Measurements from ENCODE around the gene TCP11. TPM values are rescaled to one million over a fixed set of nuclear protein-coding genes. Genes with fewer than 3 reads are reported as not detected.

TCP11 gene
- total RNA-seq, 1 donor from 2014 or later: not detected

- no peak for DNase-seq
These were observed 60.2 kb downstream of the TCP11 start for GRCh38 chr6:35080821-35081425.

DNA sequence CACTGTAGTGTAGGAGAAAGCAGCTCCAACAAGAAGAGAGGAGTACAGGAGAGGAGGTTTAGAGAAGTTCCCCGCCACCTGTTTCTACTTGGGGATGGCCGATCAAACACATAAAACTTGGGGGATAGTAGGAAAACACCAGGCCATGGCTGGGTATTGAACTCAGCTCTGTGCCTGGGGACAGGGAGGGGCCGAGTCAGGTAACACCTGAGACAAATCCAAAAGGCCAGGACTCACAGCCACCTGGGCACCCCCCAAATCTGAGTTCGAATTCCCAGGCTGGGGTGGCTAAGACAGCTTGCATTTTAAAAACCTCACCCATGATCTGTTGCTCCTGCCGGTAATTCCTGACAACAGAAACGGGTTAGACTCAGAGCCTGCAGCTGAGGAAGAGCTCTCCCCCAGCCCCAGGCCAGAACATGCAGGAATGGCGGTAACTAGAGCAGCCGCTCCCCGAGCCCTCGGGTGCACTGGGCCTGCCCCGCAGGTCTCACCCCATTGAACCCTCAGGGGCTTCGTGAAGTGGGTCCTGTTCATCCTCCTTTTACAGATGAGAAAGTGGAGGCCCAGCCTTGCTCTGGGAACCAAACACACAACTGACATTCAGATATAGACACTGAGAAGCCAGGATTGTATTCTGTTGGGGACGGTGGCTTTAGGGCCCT lies 61.0 kb downstream of the TCP11 start:
- no peak for DNase-seq

- DNase-seq: no peak
These were observed 61.7 kb downstream of the TCP11 start for GRCh38 chr6:35079311-35080000.

DNA sequence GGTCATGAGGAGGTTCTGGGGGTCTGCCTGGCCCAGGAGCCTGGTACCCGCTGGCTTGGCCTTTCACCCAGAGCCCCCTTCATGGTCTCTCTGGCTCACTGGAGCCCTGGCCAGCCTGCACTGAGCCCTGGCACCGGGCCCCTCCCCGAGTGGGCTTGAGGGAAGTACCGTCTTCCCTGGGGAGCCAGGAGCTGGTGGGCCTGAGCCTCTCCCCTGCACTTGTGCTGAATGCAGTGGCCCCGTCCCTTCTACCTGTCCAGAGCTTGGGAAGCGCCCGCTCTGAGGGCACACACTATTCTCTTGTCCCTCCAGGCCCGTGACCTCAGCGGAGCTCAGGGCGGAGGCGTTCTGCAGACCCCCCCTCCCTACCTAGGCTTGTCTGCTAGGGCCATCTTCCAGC lies 62.2 kb downstream of the TCP11 start:
- DNase-seq: no peak

DNA sequence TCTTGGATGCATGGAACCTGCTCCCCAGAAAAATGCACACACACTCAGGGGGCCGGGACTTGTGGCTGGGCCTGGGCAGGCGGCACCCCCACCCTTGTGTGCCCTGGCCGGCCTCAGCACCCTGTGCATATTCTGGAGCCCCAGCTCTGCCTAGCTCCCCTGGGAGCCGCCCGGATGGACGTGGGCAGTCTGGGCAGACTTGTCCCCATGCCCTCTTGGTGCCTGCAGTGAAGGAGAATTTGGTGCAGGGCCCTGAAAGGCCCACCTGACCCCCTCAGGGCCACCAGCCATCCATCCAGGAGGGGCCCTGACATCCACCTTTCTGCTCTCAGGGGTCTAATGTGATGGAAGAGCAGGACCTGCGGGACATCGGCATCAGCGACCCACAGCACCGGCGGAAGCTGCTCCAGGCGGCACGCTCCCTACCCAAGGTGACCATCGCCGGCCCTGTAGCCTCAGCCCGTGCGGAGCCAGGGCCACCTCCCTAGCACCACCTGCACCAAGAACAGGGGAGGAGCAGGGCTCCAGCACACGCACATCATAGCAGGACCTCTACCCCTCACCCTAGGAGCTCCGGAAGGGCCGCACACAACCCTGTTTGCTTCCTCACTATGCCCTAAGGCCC lies 62.8 kb downstream of the TCP11 start:
- no peak for DNase-seq

DNA sequence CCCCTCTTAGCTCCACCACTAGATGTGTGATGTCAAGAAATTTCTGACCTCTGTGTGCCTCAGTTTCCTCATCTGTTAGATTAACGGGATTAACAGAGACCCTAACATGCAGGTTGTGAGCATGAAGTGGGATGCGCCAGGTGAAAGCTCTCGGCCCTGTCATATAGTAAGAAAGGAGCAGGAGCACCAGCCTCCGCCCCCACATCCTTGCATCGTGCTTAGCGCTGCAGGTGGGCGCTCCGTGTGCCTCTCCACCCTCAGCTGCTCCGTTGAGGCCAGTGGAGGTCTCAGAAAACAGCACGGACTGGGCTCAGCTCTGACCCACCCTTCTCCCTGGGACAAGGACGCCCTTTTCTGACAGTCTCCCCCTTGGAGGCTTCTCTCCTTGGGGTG lies 63.4 kb downstream of the TCP11 start:
- no peak for DNase-seq

- DNase-seq: peak; percentile 39
These were observed 64.0 kb downstream of the TCP11 start for GRCh38 chr6:35076997-35077712.

DNA sequence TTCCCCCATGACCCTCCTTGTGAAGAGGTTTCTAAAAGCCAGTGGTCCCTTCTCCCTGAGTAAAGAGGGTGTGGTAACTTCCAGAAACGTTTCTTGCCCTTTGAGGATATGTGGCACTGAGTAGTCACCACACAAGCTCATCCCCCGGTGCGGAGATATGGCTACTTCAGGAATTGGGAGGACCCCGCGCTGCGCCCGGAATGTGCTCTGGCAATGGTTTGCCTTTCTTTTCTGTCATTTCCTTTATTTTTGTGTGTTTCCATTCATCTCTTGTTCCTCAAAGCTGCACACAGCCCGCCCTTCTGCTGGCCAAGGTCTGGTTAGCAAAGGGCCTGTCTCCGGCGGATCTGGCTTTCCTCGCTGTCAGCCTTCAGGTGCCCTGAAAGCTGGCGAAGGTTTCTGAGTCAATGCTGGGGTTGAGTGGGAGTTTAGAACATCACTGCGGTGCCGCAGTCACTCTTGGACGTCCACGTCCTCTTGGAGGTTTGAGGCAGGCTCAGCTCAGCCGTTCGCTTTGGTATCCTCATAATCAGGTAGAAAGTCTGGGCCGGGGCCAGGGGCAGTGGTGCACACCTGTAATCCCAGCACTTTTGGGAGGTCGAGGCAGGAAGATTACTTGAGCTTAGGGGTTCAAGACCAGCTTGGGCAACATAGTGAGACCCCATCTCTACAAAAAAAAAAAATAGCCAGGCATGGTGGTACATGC lies 67.2 kb downstream of the TCP11 start:
- DNase-seq: no peak

GRCh38 chr6:35073211-35073610 lies 67.9 kb downstream of the TCP11 start:
- DNase-seq: no peak

GRCh38 chr6:35072698-35073055 lies 68.5 kb downstream of the TCP11 start:
- DNase-seq: no peak

DNA sequence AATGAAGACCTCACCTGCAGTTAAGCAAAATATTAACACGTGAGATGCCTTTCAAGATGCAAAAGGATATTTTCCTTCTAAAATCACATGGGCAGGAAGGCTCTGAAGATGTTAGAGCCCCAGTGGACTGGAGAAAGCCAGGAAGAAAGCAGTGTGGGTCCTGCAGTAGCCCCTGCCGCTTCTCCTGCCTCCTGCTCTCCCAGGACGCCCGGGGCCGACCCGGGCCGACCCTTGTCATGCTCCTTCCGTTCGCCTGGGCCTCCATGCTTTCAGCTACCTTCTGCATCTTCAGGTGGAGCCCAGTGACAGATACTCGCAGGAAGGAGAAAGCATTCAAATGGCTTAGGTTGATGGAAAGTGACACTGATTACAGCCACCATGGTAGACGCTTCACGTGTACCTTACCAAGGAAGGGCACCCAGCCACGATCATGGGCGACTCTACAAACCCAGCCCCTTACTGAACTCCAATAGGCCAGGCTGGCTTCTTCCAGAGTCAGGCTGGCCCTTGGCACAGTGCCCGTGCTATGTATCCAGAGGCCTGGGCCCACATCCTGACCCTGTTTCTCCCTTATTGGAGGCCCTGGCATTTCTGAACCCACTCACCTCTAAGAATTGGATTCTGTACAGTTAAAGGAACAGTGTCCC lies 69.0 kb downstream of the TCP11 start:
- DNase-seq: no peak

DNA sequence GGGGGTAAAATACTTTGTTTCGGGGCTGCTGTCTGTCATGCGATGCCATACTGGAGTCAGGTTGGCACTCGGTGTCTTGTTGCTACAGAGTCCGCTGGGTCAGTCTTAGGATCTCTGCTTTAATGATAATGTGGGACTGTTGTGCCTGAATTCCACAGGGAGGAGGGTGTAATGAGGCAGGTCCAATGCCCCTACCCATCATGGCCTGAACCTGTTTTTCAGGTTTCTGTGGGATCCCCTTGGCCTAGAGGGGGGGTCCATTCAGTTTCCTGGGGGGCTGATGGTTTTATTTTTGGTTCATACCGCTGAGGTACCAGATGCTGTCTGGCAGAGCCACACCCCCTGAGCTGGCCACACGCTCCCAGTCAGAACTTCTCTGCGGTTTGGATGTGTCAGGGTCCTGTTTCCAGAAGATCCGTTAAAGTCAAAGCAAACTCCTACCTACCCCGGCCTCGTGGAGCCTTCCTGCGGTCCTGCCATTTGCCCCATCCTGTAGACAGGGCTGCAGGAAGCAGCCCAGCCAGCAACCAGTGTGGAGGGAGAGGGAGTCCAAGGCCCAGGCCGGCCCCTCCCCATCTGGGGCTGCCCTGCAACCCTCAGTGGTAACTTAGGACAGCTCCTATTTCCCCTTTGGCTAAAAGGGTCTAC lies 69.7 kb downstream of the TCP11 start:
- DNase-seq: no peak

DNA sequence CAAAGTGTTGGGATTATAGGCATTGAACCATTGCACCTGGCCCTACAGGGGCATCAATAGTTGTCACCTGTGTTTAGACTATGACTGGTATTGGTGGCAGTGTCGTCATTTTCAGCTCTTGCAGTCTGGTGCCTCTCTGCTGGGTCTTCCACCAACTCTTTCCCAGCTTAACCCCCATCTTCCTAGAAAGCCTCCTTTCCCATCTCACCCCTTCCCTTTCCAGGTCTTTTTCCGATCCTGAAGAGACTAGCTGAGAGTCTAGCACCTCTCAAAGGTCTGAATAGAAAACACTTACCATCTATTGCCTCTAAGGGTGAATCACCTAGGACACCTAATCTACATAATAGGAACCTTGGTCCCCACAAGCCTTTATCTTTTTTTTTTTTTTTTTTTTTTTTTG lies 71.0 kb downstream of the TCP11 start:
- DNase-seq: no peak

DNA sequence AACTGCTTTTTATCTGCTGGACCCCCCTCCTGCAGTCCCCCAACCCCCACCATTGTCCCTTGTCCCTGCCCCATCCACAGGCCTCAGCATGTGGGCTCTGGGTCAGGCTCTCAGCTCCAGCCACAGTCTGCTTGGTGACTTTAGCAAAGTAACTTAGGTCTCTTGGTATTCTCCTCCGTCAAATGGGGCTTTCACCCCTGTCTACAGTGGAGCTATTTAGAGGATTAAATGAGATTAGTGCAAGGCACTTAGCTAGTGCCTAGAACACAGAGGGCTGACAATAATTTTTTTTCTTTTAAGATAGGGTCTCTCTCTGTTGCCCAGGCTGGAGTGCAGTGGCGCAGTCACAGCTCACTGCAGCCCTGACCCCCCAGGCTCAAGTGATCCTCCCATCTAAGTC lies 71.9 kb downstream of the TCP11 start:
- DNase-seq: no peak

GRCh38 chr6:35068644-35069043 lies 72.5 kb downstream of the TCP11 start:
- DNase-seq: no peak

GRCh38 chr6:35068206-35068605 lies 72.9 kb downstream of the TCP11 start:
- no peak for DNase-seq

Small RNA genes lying within 50 kb of the gene (small RNA-seq; reads per million reads assigned to genes)
- gene AL138721.1 (ENCODE audit: low replicate concordance): not detected

Other genes with a start within 250 kb of the TCP11 start
- 1.3 TPM for gene SCUBE3, start 72.6 kb upstream of the TCP11 start, total RNA-seq
- gene ZNF76, start 118.4 kb upstream of the TCP11 start, total RNA-seq: 19.6 TPM
- gene DEF6, start 156.5 kb upstream of the TCP11 start, total RNA-seq: 11.6 TPM
- 10.6 TPM for gene PPARD, start 201.2 kb upstream of the TCP11 start, total RNA-seq